Activated T-helper 17 cell treated with anti-CD3 and anti-CD28 coated beads, Interleukin-2, amount 50 U/mL, for 72 hours (primary cell): ENCODE data around the gene HTR1D. TPM values are rescaled to one million over a fixed set of nuclear protein-coding genes. Genes with fewer than 3 reads are reported as not detected.
"Not testable (repeated sequence)": the region's sequence is repeated elsewhere in the genome, so short reads cannot be mapped to it uniquely, and the experiment has no call there.

Experiments
- ATAC-seq: fragments of 150-1000 bp; cut with Tn5 transposase; replicated peaks from 2 replicates; pipeline ENCODE4 v1.10.0; 2021; ENCODE audit warnings: mild to moderate bottlenecking, moderate library complexity
- H3K27ac Mint-ChIP-seq: one replicate; pipeline ENCODE4 v1.8.0; 2022; ENCODE audit warnings: mixed read lengths
- H3K27me3 Mint-ChIP-seq: one replicate; pipeline ENCODE4 v1.8.0; 2022; ENCODE audit warnings: mixed read lengths
- H3K36me3 Mint-ChIP-seq: one replicate; pipeline ENCODE4 v1.8.0; 2022; ENCODE audit warnings: low read depth, mild to moderate bottlenecking, mixed read lengths
- H3K4me1 Mint-ChIP-seq: one replicate; pipeline ENCODE4 v1.8.0; 2022; ENCODE audit warnings: mixed read lengths
- H3K4me3 Mint-ChIP-seq: one replicate; pipeline ENCODE4 v1.8.0; 2022; ENCODE audit warnings: mild to moderate bottlenecking, mixed read lengths
- H3K9me3 Mint-ChIP-seq: one replicate; pipeline ENCODE4 v1.8.0; 2022; ENCODE audit warnings: mixed read lengths
- total RNA-seq, 2 donors: library from RNA; stranded (reverse); gene quantifications; one replicate each; pipeline ENCODE4 v1.2.3, GENCODE V29; 2022

The HTR1D gene
- total RNA-seq, 2 donors from 2014 or later, result not detected

- Mint-ChIP-seq H3K27ac (no peak overlapping the region), H3K9me3 (no peaks in the 10 kb centered on the region), H3K4me3 (no peak overlapping the region), H3K4me1 (peaks cover 3% of the 10 kb centered on the region), H3K27me3 (peaks cover 27% of the 10 kb centered on the region), H3K36me3 (no peaks in the 10 kb centered on the region)
- ATAC-seq, result no peak
Observed at GRCh38 chr1:23209770-23210169, 7.5 kb downstream of the HTR1D start.

GRCh38 chr1:23208527-23208926 is 8.8 kb downstream of the HTR1D start:
- H3K36me3 Mint-ChIP-seq, result no peaks in the 10 kb centered on the region
- no peaks in the 10 kb centered on the region for H3K4me1 Mint-ChIP-seq
- H3K27me3 Mint-ChIP-seq, result peaks cover 18% of the 10 kb centered on the region
- no peak overlapping the region for H3K4me3 Mint-ChIP-seq
- no peaks in the 10 kb centered on the region for H3K9me3 Mint-ChIP-seq
- no peak for ATAC-seq
- no peak overlapping the region for H3K27ac Mint-ChIP-seq

- H3K4me3 Mint-ChIP-seq, H3K4me1 Mint-ChIP-seq, H3K36me3 Mint-ChIP-seq, H3K27ac Mint-ChIP-seq, ATAC-seq, H3K9me3 Mint-ChIP-seq: not testable (repeated sequence)
- H3K27me3 Mint-ChIP-seq, result peaks cover 12% of the 10 kb centered on the region
Observed at GRCh38 chr1:23207733-23208132, 9.6 kb downstream of the HTR1D start.

GRCh38 chr1:23202263-23202749 is 15.0 kb downstream of the HTR1D start:
- Mint-ChIP-seq H3K27me3 (peaks cover 4% of the 10 kb centered on the region), H3K4me1 (no peaks in the 10 kb centered on the region)
- no peak for ATAC-seq

DNA sequence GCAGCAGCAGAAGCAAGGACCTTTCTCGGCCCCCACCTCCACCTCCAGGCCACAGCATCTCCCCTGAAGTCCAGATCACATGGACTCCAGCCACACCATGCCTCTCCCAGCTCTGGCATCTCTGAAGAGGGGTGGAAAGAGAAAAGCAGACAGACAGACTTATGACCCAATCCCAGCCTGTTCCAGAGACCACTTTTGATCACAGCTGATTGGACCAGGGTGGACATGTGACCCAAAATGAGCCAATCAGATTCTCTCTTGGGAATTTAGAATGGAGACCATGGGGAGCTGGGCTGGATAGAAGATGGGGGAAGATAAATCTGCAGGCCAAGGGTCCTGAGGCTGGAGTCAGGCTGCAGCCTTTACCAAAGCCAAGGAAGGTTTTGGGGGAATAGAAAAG is 16.4 kb downstream of the HTR1D start:
- Mint-ChIP-seq H3K4me1 (no peaks in the 10 kb centered on the region), H3K27me3 (no peaks in the 10 kb centered on the region), H3K9me3 (no peaks in the 10 kb centered on the region), H3K27ac (no peak overlapping the region), H3K36me3 (no peaks in the 10 kb centered on the region), H3K4me3 (no peak overlapping the region)
- no peak for ATAC-seq

More at GRCh38 chr1:23202263-23202749, 15.0 kb downstream of the HTR1D start:
- Mint-ChIP-seq H3K9me3 (no peaks in the 10 kb centered on the region), H3K4me3 (no peak overlapping the region), H3K27ac (no peak overlapping the region), H3K36me3 (no peaks in the 10 kb centered on the region)

GRCh38 chr1:23198373-23198772 is 18.9 kb downstream of the HTR1D start:
- ATAC-seq, result no peak
- no peaks in the 10 kb centered on the region for H3K36me3 Mint-ChIP-seq
- peaks cover 5% of the 10 kb centered on the region for H3K27me3 Mint-ChIP-seq
- H3K27ac Mint-ChIP-seq, result no peak overlapping the region
- no peaks in the 10 kb centered on the region for H3K9me3 Mint-ChIP-seq
- no peaks in the 10 kb centered on the region for H3K4me1 Mint-ChIP-seq
- H3K4me3 Mint-ChIP-seq, result no peak overlapping the region

- H3K9me3 Mint-ChIP-seq, result no peaks in the 10 kb centered on the region
- no peak overlapping the region for H3K4me3 Mint-ChIP-seq
- H3K27ac Mint-ChIP-seq, result no peak overlapping the region
- no peak for ATAC-seq
- peaks cover 13% of the 10 kb centered on the region for H3K27me3 Mint-ChIP-seq
- no peaks in the 10 kb centered on the region for H3K36me3 Mint-ChIP-seq
- H3K4me1 Mint-ChIP-seq, result no peaks in the 10 kb centered on the region
Observed at GRCh38 chr1:23196627-23197328, 20.5 kb downstream of the HTR1D start.

DNA sequence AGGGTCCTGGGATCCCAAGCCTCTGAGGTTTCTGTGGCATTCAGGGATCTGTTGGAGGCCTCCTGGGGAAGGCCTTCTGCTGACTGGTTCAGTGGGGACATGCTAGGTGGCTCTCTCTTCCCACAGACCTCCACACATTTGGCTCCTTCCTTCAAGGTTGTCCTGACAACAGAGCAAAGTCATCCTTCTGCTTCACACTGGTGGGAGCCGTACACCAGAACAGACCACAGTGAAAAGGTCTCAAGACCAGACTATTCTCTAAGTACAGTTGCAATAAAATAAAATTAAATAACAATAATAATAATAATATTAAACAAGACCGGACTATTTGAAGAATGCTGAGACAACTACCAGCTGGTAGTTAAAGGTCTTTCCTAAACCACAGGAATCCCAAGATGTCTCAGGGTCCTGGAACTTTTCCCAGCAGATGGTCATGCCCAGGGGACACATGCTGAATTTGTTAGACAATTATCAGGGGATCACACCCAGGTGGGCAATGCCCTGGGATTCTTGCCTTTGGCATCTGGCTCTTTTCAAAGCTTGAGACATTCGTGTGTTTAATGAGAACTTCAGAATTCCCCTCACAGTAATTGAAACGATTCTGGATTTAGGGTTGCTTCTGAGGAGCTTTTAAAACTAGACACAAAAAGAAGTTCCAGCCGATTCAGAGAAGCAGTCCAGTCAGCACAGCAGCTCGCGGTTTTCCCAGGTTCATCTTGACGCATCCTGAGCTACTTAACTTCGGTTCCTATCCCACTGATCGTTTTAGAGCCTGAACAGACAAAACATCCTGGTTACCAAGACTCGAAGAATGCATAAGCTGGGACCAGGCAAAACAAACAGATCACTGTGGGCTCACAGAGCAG is 22.9 kb downstream of the HTR1D start:
- Mint-ChIP-seq H3K9me3 (no peaks in the 10 kb centered on the region), H3K4me3 (no peak overlapping the region), H3K27me3 (peaks cover 13% of the 10 kb centered on the region), H3K27ac (no peak overlapping the region), H3K36me3 (no peaks in the 10 kb centered on the region), H3K4me1 (no peaks in the 10 kb centered on the region)
- ATAC-seq, result no peak

GRCh38 chr1:23193391-23194118 is 23.7 kb downstream of the HTR1D start:
- no peak overlapping the region for H3K27ac Mint-ChIP-seq
- H3K4me1 Mint-ChIP-seq, result no peaks in the 10 kb centered on the region

GRCh38 chr1:23191199-23191598 is 26.1 kb downstream of the HTR1D start:
- ATAC-seq, result no peak
- Mint-ChIP-seq H3K4me3 (no peak overlapping the region), H3K9me3 (no peaks in the 10 kb centered on the region), H3K36me3 (no peaks in the 10 kb centered on the region), H3K27me3 (peaks cover 13% of the 10 kb centered on the region), H3K4me1 (no peaks in the 10 kb centered on the region), H3K27ac (no peak overlapping the region)

More at GRCh38 chr1:23193391-23194118, 23.7 kb downstream of the HTR1D start:
- Mint-ChIP-seq H3K9me3 (no peaks in the 10 kb centered on the region), H3K36me3 (no peaks in the 10 kb centered on the region), H3K27me3 (peaks cover 13% of the 10 kb centered on the region), H3K4me3 (no peak overlapping the region)
- ATAC-seq, result no peak

- not testable (repeated sequence) for ATAC-seq, H3K4me1 Mint-ChIP-seq, H3K9me3 Mint-ChIP-seq, H3K27ac Mint-ChIP-seq, H3K36me3 Mint-ChIP-seq, H3K4me3 Mint-ChIP-seq, H3K27me3 Mint-ChIP-seq
Observed at GRCh38 chr1:23188936-23189452, 28.3 kb downstream of the HTR1D start.

DNA sequence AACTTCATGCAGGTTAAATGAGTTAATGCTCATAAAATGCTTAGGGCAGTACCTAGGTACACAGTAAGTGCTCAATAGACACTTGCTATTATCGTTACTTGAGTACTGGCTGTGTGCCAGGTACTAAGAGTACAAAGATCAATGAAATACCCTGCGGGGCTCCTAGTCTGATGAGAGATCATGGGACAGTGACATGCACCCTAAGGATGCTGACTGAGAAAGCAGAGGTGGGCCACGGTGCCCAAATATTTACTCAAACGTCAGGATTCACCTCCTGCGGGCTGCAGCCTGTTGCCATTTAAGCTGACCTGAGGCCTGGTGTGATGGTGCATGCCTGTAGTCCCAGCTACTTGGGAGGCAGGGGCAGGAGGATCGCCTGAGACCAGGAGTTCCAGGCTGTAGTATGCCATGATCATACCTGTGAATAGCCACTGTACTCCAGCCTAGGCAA is 28.8 kb downstream of the HTR1D start:
- H3K4me3 Mint-ChIP-seq, result no peak overlapping the region

GRCh38 chr1:23187637-23188036 is 29.7 kb downstream of the HTR1D start:
- Mint-ChIP-seq H3K27me3 (peaks cover 3% of the 10 kb centered on the region), H3K4me1 (no peaks in the 10 kb centered on the region), H3K36me3 (no peaks in the 10 kb centered on the region), H3K4me3 (no peak overlapping the region), H3K9me3 (no peaks in the 10 kb centered on the region), H3K27ac (no peak overlapping the region)
- no peak for ATAC-seq

More for the DNA sequence above, 28.8 kb downstream of the HTR1D start:
- no peak for ATAC-seq
- H3K36me3 Mint-ChIP-seq, result no peaks in the 10 kb centered on the region
- H3K9me3 Mint-ChIP-seq, result no peaks in the 10 kb centered on the region
- H3K4me1 Mint-ChIP-seq, result no peaks in the 10 kb centered on the region
- peaks cover 8% of the 10 kb centered on the region for H3K27me3 Mint-ChIP-seq
- H3K27ac Mint-ChIP-seq, result no peak overlapping the region

DNA sequence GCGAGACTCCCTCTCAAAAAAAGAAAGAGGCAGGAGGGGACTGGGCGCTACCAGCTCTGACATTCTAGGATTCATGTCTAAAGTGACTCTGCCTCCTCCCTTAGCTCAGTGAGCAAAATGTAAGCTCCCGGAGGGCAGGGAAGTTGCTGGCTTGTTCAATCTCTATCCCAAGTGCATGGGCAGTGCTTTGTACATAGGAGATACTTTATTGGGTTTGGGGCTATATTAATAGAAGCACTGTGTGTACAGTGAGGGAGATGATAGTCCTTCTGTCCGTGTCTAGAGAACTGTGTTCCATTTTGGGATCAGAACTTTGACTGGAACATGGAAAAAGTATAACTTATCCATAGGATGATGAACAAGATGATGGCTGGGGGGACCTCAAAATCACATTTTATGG is 31.9 kb downstream of the HTR1D start:
- no peak overlapping the region for H3K27ac Mint-ChIP-seq
- no peaks in the 10 kb centered on the region for H3K27me3 Mint-ChIP-seq
- H3K36me3 Mint-ChIP-seq, result no peaks in the 10 kb centered on the region
- no peaks in the 10 kb centered on the region for H3K4me1 Mint-ChIP-seq
- no peaks in the 10 kb centered on the region for H3K9me3 Mint-ChIP-seq
- no peak for ATAC-seq
- no peak overlapping the region for H3K4me3 Mint-ChIP-seq
